Testis (tissue), 2 donors: ENCODE data around the gene FAXDC2.

ENCODE experiments used
- POLR2A ChIP-seq: fragments of 450-650 bp; IDR thresholded peaks from one replicate; pipeline ENCODE4 v1.6.1; 2017; ENCODE audit warnings: antibody characterized with exemption, mild to moderate bottlenecking, moderate library complexity
- TF ChIP-seq, protein P1 (sequence below), 3 experiments: fragments of 450-650 bp in 2 of 3; fragments of 200-600 bp in 1 of 3; sonication (generic) in 1 of 3; IDR thresholded peaks; one replicate each; pipeline ENCODE4 v1.5.1; 2016 to 2019; ENCODE audit warnings: antibody characterized with exemption in 3 of 3, mild to moderate bottlenecking in 2 of 3, moderate library complexity in 1 of 3

DNA sequence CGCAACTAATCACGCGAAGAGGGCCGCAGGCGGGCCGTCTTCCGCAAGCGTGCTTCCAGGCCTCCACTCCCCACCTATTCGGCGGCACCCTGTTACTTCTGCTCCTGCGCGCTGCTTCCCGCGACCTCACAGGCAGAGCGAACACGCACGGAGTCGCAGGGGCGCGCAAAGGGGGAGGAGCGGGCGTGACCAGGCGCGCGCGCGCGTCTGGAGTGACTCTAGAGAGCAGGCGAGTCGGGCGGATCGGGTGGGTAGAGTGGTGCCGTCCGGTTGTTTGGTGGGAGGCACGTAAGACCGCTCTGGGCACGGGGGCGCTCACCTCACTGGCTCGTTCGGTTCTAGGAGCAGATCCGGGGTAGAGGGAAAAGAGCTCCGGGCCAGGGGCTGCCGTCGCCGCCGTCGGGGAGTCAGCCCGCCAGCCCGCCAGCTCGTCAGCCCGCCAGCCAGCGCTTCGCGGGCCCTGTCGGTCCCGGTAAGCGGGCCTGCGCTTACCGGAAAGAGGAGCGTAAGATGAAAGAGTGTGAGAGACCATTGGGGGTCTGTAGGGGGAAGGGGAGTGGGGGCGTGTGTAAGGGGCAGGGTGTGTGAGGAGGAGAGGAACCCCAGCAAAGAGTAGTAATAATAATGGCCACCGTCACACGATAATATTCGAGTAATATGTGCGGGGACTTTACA is 8.0 kb upstream of the FAXDC2 start, which contains the start of gene CNOT8:
- peak; percentile 84 for TF ChIP-seq POLR2A
- TF ChIP-seq, protein P1, sequence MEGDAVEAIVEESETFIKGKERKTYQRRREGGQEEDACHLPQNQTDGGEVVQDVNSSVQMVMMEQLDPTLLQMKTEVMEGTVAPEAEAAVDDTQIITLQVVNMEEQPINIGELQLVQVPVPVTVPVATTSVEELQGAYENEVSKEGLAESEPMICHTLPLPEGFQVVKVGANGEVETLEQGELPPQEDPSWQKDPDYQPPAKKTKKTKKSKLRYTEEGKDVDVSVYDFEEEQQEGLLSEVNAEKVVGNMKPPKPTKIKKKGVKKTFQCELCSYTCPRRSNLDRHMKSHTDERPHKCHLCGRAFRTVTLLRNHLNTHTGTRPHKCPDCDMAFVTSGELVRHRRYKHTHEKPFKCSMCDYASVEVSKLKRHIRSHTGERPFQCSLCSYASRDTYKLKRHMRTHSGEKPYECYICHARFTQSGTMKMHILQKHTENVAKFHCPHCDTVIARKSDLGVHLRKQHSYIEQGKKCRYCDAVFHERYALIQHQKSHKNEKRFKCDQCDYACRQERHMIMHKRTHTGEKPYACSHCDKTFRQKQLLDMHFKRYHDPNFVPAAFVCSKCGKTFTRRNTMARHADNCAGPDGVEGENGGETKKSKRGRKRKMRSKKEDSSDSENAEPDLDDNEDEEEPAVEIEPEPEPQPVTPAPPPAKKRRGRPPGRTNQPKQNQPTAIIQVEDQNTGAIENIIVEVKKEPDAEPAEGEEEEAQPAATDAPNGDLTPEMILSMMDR (IDR thresholded peaks at IDR 0.05) = no peak
